ENCODE measurements around the gene TFDP1. TPM values are rescaled to one million over a fixed set of nuclear protein-coding genes. Genes with fewer than 3 reads are reported as not detected.

Gene TFDP1
- total RNA-seq, 6 donors from 2014 or later: 23.2 to 45.2 (median 37.9) TPM

GRCh38 chr13:113610266-113610665 is 25.7 kb downstream of the TFDP1 start:
- Histone ChIP-seq H3K27ac (no peak overlapping the region), H3K4me3 (no peak overlapping the region), H3K9me3 (no peaks in the 10 kb centered on the region), H3K27me3 (no peaks in the 10 kb centered on the region), H3K36me3 (peaks cover 0 to 29% (median 16%) of the 10 kb centered on the region in 4 donors), H3K4me1 (peaks cover 0 to 13% (median 2%) of the 10 kb centered on the region in 4 donors)
- TF ChIP-seq EP300 (IDR thresholded peaks at IDR 0.05): no peak
- no peak for TF ChIP-seq POLR2AphosphoS5 (IDR thresholded peaks at IDR 0.05)
- no peak for TF ChIP-seq POLR2A (IDR thresholded peaks at IDR 0.05)
- TF ChIP-seq, protein P1, sequence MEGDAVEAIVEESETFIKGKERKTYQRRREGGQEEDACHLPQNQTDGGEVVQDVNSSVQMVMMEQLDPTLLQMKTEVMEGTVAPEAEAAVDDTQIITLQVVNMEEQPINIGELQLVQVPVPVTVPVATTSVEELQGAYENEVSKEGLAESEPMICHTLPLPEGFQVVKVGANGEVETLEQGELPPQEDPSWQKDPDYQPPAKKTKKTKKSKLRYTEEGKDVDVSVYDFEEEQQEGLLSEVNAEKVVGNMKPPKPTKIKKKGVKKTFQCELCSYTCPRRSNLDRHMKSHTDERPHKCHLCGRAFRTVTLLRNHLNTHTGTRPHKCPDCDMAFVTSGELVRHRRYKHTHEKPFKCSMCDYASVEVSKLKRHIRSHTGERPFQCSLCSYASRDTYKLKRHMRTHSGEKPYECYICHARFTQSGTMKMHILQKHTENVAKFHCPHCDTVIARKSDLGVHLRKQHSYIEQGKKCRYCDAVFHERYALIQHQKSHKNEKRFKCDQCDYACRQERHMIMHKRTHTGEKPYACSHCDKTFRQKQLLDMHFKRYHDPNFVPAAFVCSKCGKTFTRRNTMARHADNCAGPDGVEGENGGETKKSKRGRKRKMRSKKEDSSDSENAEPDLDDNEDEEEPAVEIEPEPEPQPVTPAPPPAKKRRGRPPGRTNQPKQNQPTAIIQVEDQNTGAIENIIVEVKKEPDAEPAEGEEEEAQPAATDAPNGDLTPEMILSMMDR (IDR thresholded peaks at IDR 0.05): no peak
- DNase-seq (no peak), ATAC-seq (ENCODE audit: low FRiP score in 2 of 2) (no peak)
- WGBS, 2 donors: 95 to 96% methylated on average over 17 to 19 of the region's 19 CpGs

GRCh38 chr13:113611996-113612395 is 27.4 kb downstream of the TFDP1 start:
- ATAC-seq (ENCODE audit: low FRiP score in 2 of 2): no peak

GRCh38 chr13:113612607-113613006 is 28.1 kb downstream of the TFDP1 start:
- Histone ChIP-seq H3K9me3 (no peaks in the 10 kb centered on the region), H3K4me3 (no peak overlapping the region), H3K4me1 (peaks cover 0 to 7% (median 5%) of the 10 kb centered on the region in 4 donors), H3K27me3 (no peaks in the 10 kb centered on the region), H3K36me3 (peaks cover 0 to 22% (median 14%) of the 10 kb centered on the region in 4 donors), H3K27ac (no peak overlapping the region)
- WGBS, 2 donors: 92 to 96% methylated on average over 8 to 10 of the region's 10 CpGs
- ATAC-seq (ENCODE audit: low FRiP score in 2 of 2) (no peak), DNase-seq (no peak)
- TF ChIP-seq, protein P1 (IDR thresholded peaks at IDR 0.05): no peak
- TF ChIP-seq POLR2A (IDR thresholded peaks at IDR 0.05) (no peak), POLR2AphosphoS5 (IDR thresholded peaks at IDR 0.05) (no peak), EP300 (IDR thresholded peaks at IDR 0.05) (no peak)

More at GRCh38 chr13:113611996-113612395, 27.4 kb downstream of the TFDP1 start:
- Histone ChIP-seq H3K9me3 (no peaks in the 10 kb centered on the region), H3K4me1 (peaks cover 0 to 6% (median 4%) of the 10 kb centered on the region in 4 donors), H3K27ac (no peak overlapping the region), H3K27me3 (no peaks in the 10 kb centered on the region), H3K4me3 (no peak overlapping the region), H3K36me3 (peaks cover 0 to 22% (median 14%) of the 10 kb centered on the region in 4 donors)
- no peak for TF ChIP-seq POLR2A (IDR thresholded peaks at IDR 0.05)
- no peak for TF ChIP-seq EP300 (IDR thresholded peaks at IDR 0.05)
- TF ChIP-seq, protein P1 (IDR thresholded peaks at IDR 0.05): no peak
- no peak for TF ChIP-seq POLR2AphosphoS5 (IDR thresholded peaks at IDR 0.05)
- DNase-seq: no peak
- 97% methylated on average over 5 of the region's 5 CpGs for WGBS, 2 donors

DNA sequence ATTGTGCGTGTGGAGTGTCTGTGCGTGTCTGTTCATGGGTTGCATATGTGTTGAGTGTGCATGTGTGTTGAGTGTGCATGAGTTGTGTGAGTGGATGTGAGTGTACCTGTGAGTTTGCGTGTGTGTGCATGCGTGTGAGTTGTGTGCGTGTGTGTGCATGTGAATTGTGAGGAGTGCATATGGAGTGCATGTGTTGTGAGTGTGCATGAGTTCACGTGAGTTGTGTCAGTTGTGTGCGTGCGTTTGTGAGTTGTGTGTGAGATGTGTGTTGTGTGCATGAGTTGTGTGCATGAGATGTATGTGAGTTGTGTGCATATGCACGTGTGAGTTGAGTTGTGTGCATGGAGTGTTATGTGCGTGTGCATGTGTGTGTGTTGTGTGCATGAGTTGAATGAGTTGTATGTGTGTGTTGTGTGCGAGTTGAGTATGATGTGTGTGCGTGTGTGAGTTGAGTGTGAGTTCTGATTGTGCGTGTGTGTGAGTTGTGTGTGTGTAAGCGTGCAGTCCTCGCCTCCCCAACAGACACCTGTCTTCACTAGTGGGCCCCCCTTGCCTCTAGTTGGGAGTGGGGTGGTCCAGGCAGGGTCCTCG is 29.3 kb downstream of the TFDP1 start:
- ATAC-seq (ENCODE audit: low FRiP score in 2 of 2): no peak
- WGBS, 2 donors: 95 to 96% methylated on average over 16 of the region's 16 CpGs
- H3K27me3 ChIP-seq: no peaks in the 10 kb centered on the region

GRCh38 chr13:113616281-113616906 is 31.8 kb downstream of the TFDP1 start:
- H3K27ac ChIP-seq: peak overlapping the region; percentile 54 to 78 (median 62)
- ATAC-seq (ENCODE audit: low FRiP score in 2 of 2) (peak in 1 of 2 donors; percentile 47), DNase-seq (peak; percentile 66)
- WGBS, 2 donors: 81 to 82% methylated on average over 20 of the region's 20 CpGs
- H3K27me3 ChIP-seq: no peaks in the 10 kb centered on the region
- TF ChIP-seq, protein P1 (IDR thresholded peaks at IDR 0.05): no peak
- TF ChIP-seq POLR2AphosphoS5 (IDR thresholded peaks at IDR 0.05) (peak; percentile 24 to 35), POLR2A (IDR thresholded peaks at IDR 0.05) (peak in 1 of 4 donors; percentile 65), EP300 (IDR thresholded peaks at IDR 0.05) (peak in 1 of 4 donors; percentile 70)
- H3K4me3 ChIP-seq: no peak overlapping the region
- H3K4me1 ChIP-seq: peaks cover 0 to 7% (median 5%) of the 10 kb centered on the region in 4 donors
- peaks cover 0 to 17% (median 9%) of the 10 kb centered on the region in 4 donors for H3K36me3 ChIP-seq
- no peaks in the 10 kb centered on the region for H3K9me3 ChIP-seq

More for the DNA sequence above, 29.3 kb downstream of the TFDP1 start:
- H3K4me1 ChIP-seq: peaks cover 0 to 7% (median 5%) of the 10 kb centered on the region in 4 donors
- no peak for TF ChIP-seq EP300 (IDR thresholded peaks at IDR 0.05)
- DNase-seq: no peak
- H3K27ac ChIP-seq: no peak overlapping the region
- peaks cover 0 to 22% (median 14%) of the 10 kb centered on the region in 4 donors for H3K36me3 ChIP-seq
- no peak overlapping the region for H3K4me3 ChIP-seq
- no peaks in the 10 kb centered on the region for H3K9me3 ChIP-seq
